Measurements from ENCODE around the gene AICDA.
"Not testable (repeated sequence)": the region's sequence is repeated elsewhere in the genome, so short reads cannot be mapped to it uniquely, and the experiment has no call there.

The AICDA gene

GRCh38 chr12:8566525-8566924 lies 46.1 kb downstream of the AICDA start:
- no peak overlapping the region for H3K4me3 ChIP-seq (ENCODE audit: low read depth, low read length)
- no peak for TF ChIP-seq CTCF (IDR thresholded peaks at IDR 0.05; ENCODE audit: low read depth, low read length)

GRCh38 chr12:8566052-8566451 lies 46.6 kb downstream of the AICDA start:
- H3K4me3 ChIP-seq (ENCODE audit: low read depth, low read length), result not testable (repeated sequence)

- H3K4me3 ChIP-seq (ENCODE audit: low read depth, low read length), result no peak overlapping the region
- no peak for TF ChIP-seq CTCF (IDR thresholded peaks at IDR 0.05; ENCODE audit: low read depth, low read length)
These were observed 48.0 kb downstream of the AICDA start for GRCh38 chr12:8564656-8565055.

GRCh38 chr12:8563356-8563755 lies 49.3 kb downstream of the AICDA start:
- H3K4me3 ChIP-seq (ENCODE audit: low read depth, low read length), result no peak overlapping the region
- TF ChIP-seq CTCF (IDR thresholded peaks at IDR 0.05; ENCODE audit: low read depth, low read length), result no peak

GRCh38 chr12:8562310-8562709 lies 50.3 kb downstream of the AICDA start:
- no peak for TF ChIP-seq CTCF (IDR thresholded peaks at IDR 0.05; ENCODE audit: low read depth, low read length)
- H3K4me3 ChIP-seq (ENCODE audit: low read depth, low read length), result no peak overlapping the region

- TF ChIP-seq CTCF (IDR thresholded peaks at IDR 0.05; ENCODE audit: low read depth, low read length), result no peak
- no peak overlapping the region for H3K4me3 ChIP-seq (ENCODE audit: low read depth, low read length)
These were observed 51.6 kb downstream of the AICDA start for GRCh38 chr12:8561011-8561410.

GRCh38 chr12:8559676-8560075 lies 53.0 kb downstream of the AICDA start:
- TF ChIP-seq CTCF (IDR thresholded peaks at IDR 0.05; ENCODE audit: low read depth, low read length), result no peak
- H3K4me3 ChIP-seq (ENCODE audit: low read depth, low read length), result no peak overlapping the region

- H3K4me3 ChIP-seq (ENCODE audit: low read depth, low read length), result no peak overlapping the region
These were observed 56.0 kb downstream of the AICDA start for GRCh38 chr12:8556531-8557097.

More at GRCh38 chr12:8556531-8557097, 56.0 kb downstream of the AICDA start:
- TF ChIP-seq CTCF (IDR thresholded peaks at IDR 0.05; ENCODE audit: low read depth, low read length), result no peak

All from WI38 (cell line).